Fibroblast of skin of abdomen (primary cell): ENCODE results near the gene RAB17. TPM values are rescaled to one million over a fixed set of nuclear protein-coding genes. Genes with fewer than 3 reads are reported as not detected.

ENCODE experiments used
- DNase-seq: peaks from one replicate; pipeline ENCODE4 v3.0.0-alpha.2; 2013
- polyA plus RNA-seq, 2 experiments: library from polyadenylated mRNA; unstranded; fragments of 120-200 nt; gene quantifications; one replicate each; pipeline ENCODE4 v1.2.1, GENCODE V29; 2013; ENCODE audit not compliant: insufficient read length in 2 of 2

Gene RAB17, protein sequence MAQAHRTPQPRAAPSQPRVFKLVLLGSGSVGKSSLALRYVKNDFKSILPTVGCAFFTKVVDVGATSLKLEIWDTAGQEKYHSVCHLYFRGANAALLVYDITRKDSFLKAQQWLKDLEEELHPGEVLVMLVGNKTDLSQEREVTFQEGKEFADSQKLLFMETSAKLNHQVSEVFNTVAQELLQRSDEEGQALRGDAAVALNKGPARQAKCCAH
- 0.12 TPM for polyA plus RNA-seq (2013, experiment 1 of 2; ENCODE audit: insufficient read length)
- 0.22 TPM for polyA plus RNA-seq (2013, experiment 2 of 2; ENCODE audit: insufficient read length)

DNA sequence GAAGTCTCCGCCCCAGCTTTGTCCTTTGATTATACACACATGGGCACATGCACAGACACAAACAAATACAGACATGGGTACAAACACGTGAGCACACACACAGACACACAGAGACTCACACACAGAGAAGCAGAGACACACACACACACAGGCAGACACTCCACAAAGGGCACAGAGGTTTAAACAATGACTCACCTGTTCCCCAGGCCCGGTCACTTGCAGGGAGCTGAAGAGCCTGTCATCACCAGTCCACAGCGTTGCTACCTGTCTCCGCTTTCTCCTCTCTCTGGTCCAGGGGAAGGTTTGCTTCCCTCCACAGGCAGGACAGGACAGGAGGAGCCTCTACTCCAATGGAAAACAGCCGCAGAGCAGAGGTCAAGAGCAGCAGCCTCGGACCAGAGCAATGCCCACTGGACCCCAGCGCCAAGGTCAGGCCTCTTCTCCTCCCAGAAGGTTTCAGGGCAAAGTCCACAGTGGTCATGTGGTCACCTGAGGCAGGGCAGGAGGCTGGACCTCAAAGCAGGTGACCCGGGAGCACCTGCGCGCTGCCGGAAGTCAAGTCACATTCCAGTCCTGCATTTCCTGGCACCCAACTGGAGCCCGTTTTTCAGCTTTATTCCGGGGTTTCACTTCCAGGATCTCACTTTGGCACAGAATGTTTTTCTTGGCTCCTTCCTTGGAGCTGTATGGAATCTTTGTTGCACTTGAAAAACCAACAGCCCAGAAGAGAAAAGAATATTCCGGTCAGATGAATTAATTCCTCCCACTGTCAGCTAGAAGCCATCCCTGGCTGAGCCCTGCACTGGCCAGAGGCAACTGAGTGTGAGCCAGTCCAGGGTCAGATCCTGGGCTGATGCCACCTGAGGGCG is at the start of gene RAB17:
Gene RAB17 (minus strand): TSS at position 463 of the 869 bp plus-strand sequence. CDS start 4,580 bp downstream, outside the sequence.
- DNase-seq: no peak

DNA sequence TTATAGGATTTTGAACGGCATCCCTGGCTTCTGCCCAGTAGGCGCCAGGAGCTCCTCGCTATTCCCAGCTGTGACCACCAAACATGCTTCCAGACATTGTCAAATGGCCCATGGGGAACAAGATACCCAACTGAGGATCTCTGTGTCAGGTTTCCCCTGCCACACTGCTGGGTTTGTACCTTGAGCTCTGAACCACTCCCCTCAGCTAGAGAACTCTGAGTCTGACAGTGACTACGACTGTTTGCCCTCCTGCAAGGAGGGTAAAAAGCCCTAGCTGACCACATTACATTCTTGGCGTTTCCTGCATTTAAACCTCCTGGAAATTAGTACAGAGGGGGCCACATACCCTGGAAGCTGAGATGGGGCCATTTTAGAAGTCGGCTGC is 49.3 kb upstream of the RAB17 start:
- no peak for DNase-seq

DNA sequence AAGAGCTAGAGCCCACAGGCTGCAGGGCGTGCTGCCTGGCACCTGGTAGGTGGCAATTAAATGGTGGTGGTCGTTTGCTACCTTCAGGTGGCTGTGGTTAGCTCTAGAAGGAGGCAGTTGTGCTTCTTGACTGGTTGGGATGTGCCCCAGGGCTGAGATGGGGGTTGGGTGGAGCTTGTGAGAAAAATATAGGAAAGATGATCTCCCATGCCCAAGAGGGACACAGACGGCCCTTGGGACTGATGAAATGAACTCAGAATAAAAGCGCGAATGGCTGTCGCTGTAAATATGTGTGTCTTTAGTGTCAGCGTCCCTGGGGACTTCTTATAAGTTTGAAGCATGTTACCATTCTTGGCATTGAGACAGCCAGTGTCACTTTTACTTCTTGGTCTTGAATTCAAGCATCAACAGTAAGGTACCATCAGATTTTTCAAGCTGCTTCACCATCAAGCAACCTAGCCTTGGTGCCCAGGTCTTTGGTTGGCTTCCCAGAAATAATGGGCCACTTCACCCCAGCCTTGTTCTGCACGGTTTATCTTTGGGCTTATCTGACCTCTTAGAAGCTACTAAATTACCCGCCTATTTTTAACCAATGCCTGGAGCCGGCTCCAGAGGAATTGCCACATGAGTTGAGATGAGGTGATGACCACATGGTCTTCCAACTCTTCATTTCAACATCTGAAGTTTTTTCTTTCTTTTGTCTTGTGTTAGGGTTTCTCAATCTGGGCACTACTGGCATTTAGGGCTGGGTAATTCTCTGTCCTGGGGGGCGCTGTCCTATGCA is 48.7 kb upstream of the RAB17 start:
- DNase-seq: no peak

DNA sequence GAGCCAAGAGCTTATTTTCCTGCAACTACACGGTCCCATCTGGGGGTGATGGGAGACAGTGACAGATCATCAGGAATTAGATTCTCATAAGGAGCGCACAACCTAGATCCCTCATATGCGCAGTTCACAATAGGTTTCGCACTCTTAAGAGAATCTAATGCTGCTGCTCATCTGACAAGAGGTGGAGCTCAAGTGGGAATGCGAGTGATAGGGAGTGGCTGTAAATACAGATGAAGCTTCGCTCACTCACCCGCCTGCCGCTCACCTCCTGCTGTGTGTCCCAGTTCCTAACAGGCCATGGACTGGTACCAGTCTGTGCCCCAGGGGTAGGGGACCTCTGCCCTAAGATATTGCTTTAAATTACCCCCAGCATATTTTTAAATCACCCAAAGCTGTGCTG is 47.6 kb upstream of the RAB17 start:
- DNase-seq: no peak

DNA sequence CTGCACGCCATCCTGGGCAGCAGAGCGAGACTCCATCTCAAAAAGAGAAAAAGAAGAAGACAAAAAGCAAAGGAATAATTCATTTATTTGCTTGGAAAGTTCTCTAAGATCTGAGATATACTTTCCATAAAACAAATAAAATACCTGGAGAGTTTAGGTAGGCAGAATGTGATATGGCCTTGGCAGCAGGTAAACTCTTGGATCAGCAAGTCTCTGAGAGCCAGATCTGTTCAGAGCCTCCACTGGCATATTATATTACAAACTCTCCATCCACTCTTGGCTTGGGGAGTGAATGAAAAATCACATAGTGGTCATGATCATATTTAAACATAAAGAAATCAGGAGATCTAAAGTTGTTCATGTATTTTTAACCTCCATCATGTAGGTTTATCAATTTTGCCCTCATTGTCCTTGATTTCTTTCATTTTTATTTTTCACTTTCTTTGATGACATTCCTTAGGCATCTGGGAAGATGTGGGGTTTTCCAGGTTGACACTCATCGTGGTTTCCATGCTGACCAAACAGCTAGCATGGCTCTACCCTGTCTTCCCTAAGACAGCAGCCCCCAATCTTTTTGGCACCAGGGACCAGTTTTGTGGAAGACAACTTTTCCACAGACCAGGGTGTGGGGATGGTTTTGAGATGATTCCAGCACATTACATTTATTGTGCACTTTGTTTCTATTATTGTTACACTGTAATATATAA is 47.0 kb upstream of the RAB17 start:
- no peak for DNase-seq

DNA sequence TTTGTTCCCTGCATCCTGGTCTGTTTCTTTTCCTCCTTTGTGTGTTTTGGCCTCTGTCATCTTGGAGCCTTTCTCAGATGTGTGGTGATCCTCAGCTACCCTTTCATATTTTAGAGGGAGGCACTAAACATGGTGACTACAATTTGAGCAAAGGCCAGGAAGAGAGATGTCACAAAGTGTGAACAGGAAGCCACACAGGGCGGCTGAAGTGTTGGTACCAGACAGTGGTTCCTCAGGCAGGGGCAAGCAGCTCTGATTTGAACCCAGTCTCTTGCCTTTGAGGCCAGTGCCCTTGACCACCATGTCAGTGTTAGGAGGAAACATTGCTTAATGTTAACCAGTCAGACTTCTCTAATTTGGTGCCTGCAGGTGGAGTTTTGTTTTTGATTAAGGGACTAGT is 46.0 kb upstream of the RAB17 start:
- no peak for DNase-seq

DNA sequence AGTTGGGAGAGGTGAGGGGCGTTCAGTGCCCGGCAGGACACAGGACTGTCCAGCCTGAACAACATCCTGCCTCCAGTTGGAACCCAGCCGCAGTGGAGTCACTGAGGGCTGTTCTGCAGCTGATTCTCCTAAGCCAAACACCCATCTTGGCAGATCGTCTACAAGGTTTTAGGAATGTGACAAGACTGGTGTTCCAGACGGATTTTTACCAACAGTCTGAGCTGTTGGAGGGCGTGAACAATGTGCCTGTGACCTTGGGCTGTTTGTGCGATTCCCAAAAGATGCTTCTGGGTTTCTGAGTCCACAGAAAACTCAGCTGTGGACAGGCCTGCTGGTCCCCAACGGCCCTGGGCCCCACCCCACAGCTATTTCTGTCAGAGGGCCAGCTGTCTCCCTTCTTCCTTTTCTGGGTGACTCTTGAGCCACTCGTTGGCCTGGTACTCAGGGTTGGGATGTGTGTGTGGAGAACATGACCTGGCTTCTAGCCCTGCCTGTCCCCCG is 42.6 kb upstream of the RAB17 start:
- no peak for DNase-seq

DNA sequence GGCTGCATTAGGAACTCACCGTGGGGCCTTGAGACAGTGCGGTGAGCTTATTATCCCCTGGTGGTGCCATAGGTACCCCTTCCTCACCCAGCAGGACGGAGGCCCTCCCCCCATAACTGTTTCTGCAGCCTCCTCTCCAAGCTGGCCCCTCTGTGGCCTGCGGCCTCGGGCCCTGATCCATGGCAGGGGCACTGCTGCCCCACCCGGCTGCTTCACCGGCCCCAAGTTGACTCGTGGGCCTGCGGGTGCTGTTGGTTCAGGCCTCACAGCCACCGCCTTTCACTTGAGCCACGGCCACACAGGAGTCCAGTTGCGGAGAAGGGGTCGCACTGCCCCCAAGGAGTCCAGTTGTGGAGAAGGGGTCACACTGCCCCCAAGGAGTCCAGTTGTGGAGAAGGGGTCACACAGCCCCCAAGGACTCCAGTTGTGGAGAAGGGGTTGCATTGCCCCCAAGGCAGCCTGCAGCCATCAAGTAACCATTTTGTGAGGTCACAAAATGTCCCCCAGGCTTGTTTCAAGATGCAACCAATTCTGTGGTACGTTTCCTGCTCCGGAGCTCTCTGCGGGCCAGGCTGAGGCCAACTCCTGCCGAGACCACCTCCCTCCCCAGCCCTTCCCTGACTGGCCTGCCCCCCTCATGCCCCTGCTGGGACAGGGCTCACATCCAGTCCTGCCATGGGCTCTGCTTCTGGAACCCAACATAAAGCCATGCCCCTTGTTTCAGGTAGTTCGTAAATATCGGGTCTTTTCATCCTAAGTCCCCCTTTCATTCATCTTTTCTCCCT is 41.5 kb upstream of the RAB17 start:
- DNase-seq: no peak

DNA sequence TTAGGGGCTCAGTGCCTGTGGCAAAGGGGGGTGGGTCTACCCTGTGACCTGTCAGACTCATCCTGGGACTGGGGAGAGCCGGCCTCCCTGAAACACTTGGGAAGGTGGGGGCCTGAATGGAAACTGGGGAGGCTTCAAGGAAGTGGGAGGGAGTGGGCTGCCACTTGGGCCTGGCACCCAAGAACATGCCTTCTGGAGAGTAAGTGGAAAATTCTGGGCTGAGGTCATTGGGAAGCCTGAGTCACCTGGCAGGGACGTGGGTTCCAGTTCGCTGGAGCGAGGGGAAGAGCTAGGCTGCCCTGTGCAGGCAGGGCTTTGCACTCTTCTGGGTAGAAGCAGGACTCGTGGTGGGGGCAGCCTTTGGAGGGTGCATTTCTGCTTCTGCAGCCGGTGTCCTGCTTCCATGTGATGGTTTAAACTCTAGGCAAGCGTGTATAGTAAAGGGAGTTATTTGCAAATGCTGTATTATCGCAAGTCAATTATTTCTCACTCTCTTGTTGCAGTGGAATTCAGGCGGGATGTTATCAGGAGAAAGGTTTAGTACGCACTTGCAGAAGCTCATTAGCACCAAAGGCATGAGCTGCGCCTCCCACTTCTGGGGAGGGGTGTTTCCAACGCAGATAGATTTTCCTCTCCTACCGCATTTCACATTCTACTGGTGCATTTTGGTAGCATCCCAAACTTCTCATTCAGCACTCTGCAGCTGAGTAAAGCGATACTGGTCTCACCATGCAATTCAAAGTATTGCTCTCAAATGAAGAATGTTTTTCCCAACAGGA is 40.7 kb upstream of the RAB17 start:
- DNase-seq: no peak

DNA sequence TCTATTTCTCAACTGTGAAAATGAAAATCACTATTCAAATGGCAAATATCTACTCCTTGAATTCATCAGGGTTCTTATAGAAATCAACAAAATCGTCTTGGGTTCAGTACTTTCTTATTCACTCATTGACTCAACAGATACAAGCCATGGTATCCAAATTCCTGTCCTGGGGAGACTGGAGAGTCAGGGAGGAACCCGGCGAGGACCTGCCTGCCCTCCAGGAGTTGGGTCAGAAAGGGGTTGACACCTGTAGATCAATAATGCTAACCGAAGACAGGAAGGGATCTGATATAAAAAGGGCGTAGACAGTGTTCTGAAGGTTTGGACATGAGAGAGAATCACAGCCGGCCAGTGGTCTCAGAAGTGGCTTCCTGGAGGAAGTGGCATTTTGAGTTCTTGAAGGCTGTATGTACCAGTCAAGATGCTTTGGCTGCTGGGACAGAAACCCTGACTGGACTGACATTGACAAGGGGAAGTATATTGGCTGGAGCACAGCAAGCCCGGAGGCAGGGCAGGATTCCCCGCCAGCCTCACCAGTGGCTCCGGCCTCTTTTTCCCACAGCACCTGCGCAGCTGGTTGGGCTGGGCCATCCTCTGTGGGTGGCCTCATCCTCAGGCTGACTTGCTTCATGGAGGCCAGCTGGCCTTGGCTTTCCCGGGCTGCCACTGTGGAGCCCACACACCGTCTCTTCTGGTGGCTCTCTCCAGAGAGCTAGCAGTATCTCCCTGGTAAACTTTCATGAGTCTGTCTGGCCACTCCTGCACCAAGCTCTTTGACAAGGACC is 39.9 kb upstream of the RAB17 start:
- DNase-seq: no peak

DNA sequence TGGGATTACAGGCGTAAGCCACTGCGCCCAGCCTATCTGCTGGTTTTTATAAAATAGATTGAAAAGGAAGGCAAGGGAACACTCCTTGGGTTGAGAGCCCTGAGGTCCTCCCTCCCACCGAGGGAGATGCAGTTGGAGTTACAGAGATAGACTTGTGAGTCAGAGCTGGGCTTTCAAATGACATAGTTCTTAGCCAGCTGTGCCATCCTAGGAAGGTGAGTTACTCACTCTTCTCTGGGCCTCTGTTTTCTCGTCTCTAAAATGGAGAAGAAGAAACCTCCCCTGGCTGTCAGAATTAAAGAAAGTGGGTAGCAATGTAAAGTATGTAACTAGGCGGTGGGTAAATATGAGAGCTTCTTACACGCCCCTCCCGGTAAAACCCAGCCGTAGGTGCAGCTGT is 39.2 kb upstream of the RAB17 start:
- DNase-seq: peak; percentile 44

DNA sequence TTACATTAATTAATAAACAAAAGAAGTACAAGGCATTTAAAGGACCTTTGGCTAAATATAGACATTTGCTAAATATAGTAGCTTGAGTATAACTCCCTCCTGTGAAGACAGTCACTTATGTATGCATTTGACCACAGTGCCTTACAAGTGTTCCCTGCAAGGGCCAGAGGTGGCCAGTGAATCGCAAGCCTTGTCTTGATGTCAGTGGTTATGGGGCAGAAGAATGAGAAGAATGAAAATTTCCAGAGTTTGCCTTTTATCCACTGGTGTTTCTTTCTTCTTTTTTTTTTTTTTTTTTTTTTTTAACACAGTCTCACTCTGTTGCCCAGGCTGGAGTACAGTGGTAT is 38.6 kb upstream of the RAB17 start:
- DNase-seq: no peak

DNA sequence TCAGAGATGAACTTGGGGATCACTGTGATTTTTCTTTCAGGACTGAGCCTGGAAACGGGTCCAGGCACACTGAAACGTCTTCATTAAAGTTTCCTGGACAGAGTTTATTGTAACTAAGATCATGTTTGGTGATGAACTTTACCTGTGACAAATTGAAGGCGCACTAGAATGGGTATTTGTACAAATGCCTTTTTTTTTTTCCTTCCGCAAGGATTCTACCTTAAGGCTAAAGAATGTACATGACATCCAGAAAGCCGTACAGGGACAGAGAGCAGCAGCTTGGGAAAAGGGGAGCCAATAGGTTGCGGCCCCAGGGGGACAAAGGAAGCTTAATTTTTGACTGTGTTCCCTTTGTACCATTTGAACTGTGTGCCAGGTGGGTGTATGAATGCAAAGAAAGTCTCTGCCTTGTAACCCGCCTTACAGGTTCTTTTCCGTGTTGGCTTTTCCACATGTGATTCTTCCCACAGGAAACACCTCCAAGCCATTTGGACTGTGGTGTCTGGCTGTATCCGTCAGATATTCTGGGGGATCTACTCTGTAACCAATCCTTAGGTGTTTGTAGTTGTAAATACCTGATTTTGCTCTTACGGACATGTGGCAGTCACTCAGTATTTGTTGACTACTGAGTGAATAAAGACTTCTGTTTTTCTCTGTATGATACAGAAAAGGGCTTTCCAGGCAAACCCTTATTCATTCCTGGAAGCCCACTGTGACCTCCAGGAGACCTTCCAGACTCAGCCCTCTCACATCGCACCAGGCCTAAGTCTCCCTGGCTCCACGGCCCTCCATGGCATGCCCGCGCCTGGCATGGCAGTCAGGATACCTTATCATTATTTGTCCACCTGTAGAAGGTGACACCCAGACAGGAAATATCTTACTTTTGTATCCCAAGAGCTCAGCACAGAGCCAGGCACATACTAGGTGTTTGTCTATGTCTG is 38.0 kb upstream of the RAB17 start:
- DNase-seq: no peak

DNA sequence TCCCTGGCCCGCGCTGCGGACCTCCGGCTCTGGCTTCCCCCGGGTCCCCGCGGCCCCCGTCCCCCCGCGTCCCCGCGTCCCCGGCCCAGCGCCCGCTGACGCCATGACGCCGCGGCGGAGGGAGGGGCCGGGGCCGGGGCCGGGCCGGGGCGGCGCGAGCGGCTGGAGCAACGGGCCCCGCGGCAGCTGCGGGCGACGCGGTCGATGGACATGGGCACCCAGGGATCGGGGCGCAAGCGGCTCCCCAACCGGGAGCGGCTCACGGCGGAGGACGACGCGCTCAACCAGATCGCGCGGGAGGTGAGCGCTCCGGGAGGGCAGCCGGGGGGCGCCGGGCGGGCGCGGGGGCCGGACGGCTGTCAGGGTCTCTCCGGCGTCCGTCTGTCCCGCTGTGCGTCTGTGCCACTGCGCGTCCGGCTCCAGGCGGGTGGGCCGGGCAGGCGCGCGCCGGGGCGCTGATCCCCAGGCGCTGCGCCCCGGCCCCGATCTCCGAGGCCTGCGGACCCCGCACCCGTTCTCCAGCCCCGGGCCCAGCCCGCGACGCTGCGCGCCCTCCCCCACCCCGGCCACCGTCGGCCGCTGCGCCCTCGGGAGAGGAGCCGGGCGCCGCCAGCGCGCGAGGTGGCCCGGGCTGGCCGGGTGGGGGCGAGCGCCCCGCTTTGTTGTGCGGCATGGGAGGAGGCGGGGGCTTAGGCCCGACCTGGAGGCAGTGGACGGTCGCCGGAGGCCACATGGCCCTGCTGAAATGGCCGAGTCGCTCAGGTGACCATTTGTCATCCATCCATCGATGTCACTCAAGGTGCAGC is 37.1 kb upstream of the RAB17 start, which contains the start of gene LRRFIP1:
Gene LRRFIP1 (plus strand): TSS at position 147 of the 806 bp plus-strand sequence. CDS start 58 bp downstream, at position 205.
- no peak for DNase-seq

DNA sequence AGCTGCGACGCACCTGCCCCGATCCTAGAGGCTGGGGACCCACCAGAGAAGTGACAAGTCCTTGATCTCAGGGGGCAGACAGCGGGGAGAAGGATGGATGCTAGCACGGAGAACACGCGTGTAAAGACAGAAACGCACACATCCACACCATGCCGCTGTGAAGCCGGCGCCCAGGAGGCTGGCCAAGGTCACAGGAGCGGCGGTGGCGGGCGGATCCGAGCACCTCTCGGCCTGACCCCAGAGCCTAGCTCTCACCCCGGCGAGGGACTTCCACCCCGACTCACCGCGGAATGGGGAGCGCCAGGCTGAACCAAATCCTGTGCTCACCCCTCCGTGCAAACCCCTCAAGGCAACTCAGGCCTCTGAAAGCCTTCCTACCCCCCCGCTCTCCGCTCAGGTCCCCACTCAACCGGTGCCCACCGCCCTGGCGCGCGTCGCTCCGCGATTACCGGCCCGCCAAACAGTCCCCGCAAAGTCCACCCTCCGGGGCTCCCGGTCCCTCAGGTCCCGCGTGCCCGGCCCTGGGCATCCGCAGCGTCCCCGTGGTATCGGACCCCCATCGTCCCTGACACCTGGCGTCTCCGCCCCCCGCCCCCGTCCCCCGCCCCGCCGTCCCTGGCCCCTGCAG is 36.4 kb upstream of the RAB17 start:
- no peak for DNase-seq

DNA sequence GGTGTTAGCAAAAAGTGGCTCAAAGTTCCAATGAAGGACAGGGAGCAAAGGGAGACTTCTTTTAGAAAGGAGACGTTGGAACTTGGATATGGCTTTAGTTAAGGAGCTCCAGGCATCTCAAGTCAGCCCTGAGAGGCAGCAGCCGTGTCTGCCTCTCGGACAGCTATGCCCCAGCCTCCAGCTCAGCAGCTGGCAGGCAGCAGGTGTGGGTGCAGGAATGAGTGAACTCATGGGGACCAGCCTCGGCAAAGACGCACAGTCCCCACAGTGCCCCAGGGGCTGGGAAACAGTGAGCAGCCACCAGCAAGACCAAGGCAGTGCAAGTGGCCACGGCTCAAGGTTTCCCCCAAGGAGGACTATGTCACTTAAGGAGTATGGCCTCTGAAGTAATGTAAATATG is 35.2 kb upstream of the RAB17 start:
- DNase-seq: no peak

DNA sequence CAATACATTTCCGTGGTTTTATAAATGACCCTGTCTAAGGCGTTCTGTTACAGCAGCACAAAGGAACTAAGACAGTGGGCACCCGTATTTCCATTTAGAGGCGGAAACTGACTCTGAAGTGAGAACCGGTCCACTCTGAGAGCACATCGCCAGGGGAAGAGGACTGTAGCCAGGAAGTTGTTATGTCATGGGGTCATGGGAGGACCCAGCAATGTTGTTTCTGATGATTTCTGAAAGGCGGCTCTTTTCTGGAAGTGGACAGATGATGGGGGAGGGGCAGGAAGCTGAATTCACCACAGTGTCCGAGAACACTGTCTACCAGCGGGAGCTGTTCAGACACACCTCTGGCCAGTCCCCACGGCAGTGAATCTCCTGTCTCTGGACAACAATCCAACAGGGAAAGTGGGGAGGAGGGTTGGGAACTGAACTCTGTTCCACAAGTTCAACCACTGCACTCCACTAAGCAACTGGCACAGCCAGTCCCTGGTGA is 34.7 kb upstream of the RAB17 start:
- DNase-seq: no peak
